ENCODE measurements around the gene ZNF71.

The ZNF71 gene

GRCh38 chr19:56613639-56614038, 18.5 kb downstream of the ZNF71 start:
- intact Hi-C loops (cut with DNase I): no loop called here

DNA sequence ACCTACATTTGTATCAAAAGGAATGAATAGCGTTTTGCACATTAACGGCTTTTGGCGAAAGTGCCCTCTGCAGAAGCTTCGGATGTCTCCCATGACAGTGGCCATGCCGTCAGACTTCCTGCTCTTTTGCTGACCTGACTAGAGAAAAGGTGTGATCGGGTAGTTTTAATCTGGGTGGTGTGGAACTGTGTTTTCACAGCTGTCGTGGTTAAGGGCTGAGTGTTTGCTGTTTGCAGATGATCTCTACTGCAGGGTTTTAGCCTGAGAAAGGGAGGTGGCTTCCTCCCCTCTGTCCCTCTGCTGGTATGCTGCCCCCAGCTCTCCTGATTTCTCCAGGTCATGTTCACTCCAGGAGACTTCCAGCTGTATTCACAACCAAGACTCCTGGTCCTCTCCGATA, 22.4 kb downstream of the ZNF71 start:
- DNase-seq: no peak
- intact Hi-C loops (cut with DNase I): no loop called here

More at GRCh38 chr19:56613639-56614038, 18.5 kb downstream of the ZNF71 start:
- no peak for DNase-seq

GRCh38 chr19:56619121-56619520, 24.0 kb downstream of the ZNF71 start:
- intact Hi-C loops (cut with DNase I): no loop called here
- peak in 1 of 42 donors; percentile 20 for DNase-seq

DNA sequence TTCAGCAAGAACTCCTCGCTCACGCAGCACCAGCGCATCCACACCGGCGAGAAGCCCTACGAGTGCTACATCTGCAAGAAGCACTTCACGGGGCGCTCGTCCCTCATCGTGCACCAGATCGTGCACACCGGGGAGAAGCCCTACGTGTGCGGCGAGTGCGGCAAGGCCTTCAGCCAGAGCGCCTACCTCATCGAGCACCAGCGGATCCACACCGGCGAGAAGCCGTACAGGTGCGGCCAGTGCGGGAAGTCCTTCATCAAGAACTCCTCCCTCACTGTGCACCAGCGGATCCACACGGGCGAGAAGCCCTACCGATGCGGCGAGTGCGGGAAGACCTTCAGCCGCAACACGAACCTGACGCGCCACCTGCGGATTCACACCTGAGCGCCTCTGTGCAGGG, 27.3 kb downstream of the ZNF71 start:
- intact Hi-C loops (cut with DNase I): no loop called here

DNA sequence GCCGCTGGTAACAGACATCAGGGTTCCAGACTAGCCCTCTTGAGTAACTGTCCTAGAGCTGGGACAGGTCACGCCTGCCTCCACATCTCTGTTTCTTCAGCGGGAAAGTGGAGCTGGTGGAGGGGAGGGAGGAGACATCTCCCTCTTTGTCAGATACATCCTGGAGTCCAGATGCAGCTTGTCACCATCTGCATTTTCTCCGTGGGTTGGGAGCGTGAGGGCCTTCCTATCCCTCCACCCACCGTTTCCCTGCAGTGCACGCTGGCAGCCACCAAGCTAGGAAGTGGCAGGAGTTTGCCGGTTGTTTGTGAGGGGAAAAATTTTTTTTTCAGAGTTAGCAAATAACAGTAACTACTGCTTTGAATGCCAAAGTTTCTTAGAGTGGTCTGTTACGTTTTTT, 27.9 kb downstream of the ZNF71 start:
- DNase-seq: no peak
- intact Hi-C loops (cut with DNase I): no loop called here

More for the DNA sequence above, 27.3 kb downstream of the ZNF71 start:
- DNase-seq: no peak

GRCh38 chr19:56625708-56626107, 30.6 kb downstream of the ZNF71 start:
- DNase-seq: no peak
- intact Hi-C loops (cut with DNase I): no loop called here

- intact Hi-C loops (cut with DNase I): no loop called here
Measured at GRCh38 chr19:56633021-56633420, 37.9 kb downstream of the ZNF71 start.

DNA sequence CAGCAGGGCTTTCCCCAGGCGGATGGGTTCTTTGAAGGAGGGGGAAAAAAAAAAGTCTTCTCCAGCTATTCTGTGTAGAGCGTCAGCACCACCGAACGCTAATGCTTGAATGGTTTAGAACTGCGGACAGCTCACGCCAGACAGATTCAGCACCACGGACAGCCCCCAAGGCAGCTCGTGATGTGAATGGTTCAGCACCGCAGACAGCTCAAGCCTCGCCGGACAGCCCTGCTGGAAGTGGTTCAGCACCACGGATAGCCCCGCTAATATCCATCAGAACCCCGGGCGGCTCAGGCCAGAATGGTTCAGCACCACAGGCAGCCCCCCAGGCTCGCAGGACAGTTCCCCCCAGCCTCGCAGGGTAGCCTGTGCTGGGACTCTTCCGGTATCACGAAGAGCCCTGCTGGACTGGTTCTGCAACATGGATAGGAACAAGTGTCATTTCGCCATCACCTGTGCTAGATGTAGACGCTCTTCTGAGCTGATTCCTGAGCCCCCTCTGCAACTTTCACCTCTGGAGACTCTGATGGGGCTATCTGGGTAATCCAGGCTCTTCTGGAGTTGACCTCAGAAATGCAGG, 43.0 kb downstream of the ZNF71 start:
- peak; percentile 28 to 88 (median 73) for DNase-seq
- intact Hi-C loops (cut with DNase I): no loop called here

More at GRCh38 chr19:56633021-56633420, 37.9 kb downstream of the ZNF71 start:
- peak in 9 of 42 donors; percentile 11 to 67 (median 36) for DNase-seq

GRCh38 chr19:56639217-56639616, 44.1 kb downstream of the ZNF71 start:
- no peak for DNase-seq
- intact Hi-C loops (cut with DNase I): no loop called here

- intact Hi-C loops (cut with DNase I): no loop called here
- peak in 1 of 42 donors; percentile 9 for DNase-seq
Measured at GRCh38 chr19:56642711-56643459, 47.8 kb downstream of the ZNF71 start, which contains the start of gene SMIM17. Gene SMIM17 (plus strand): TSS chr19:56643159. CDS start chr19:56645668, 2,509 bp downstream.

- DNase-seq: peak in 5 of 42 donors; percentile 18 to 44 (median 24)
- intact Hi-C loops (cut with DNase I): no loop called here
Measured at GRCh38 chr19:56643460-56643955, 48.4 kb downstream of the ZNF71 start.

GRCh38 chr19:56654151-56654550, 59.0 kb downstream of the ZNF71 start:
- no peak for DNase-seq
- intact Hi-C loops (cut with DNase I): no loop called here

DNA sequence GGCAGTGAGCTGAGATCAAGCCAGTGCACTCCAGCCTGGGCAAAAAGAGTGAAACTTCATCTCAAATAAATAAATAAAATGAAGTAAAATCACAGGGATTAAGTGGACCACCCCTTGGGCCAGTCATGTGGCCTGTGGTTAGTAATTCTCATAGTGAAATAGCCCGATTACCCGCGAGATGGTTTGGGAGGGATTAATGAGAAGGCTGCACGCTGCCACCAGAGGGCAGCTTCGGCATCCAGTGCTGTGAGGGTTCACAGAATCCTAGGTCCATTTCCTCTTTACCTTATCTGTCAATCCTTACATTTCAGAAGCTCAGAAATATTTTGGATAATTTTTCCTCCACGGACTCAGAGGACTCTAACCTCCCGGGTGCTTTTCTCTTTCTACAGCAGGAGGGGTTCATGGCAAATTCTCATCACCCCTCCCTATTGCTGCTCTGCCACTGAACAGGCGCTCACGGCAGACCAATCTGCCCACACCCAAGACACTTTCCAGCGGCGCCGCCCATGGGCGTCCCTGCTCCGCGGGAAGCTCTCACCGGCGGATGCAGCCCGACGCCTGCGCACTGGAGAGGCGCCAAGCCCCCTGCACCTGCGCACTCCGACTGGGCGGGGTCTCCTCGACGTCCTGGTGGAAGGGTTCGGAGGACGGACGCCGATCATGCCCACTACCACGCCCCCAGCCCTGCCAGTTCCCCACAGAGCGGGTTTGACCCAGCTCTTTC, 65.4 kb downstream of the ZNF71 start:
- intact Hi-C loops (cut with DNase I): loop anchor here (10.0 kb wide), 1 partner anchor 66 kb away; the partner anchor contains the start of gene ZNF71

GRCh38 chr19:56661248-56661647, 66.1 kb downstream of the ZNF71 start:
- no peak for DNase-seq
- intact Hi-C loops (cut with DNase I): loop anchor here (10.0 kb wide), 1 partner anchor 66 kb away; the partner anchor contains the start of gene ZNF71

More for the DNA sequence above, 65.4 kb downstream of the ZNF71 start:
- peak in 39 of 42 donors; percentile 13 to 79 (median 56) for DNase-seq

DNA sequence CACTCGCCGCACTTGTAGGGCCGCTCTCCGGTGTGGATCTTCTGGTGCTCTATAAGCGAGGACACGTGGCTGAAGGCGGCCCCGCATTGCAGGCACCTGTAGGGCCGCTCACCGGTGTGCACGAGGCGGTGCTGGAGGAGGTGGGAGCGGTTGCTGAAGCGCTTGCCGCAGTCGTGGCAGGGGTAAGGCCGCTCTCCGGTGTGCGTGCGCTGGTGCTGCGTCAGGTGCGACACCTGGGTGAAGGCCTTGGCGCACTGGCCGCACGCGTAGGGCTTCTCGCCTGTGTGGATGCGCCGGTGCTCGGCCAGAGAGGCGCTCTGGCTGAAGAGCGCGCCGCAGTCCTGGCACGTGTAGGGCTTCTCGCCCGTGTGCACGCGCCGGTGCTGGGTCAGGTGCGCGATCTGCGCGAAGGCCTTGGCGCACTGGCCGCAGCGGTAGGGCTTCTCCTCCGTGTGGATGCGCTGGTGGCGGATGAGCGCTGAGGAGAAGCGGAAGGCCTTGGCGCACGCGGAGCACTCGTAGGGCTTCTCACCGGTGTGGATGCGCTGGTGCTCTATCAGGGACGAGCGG, 68.9 kb downstream of the ZNF71 start:
- DNase-seq: no peak
- intact Hi-C loops (cut with DNase I): loop anchor here (10.0 kb wide), 1 partner anchor 69 kb away; the partner anchor contains the start of gene ZNF71

- intact Hi-C loops (cut with DNase I): loop anchor here (10.0 kb wide), 1 partner anchor 70 kb away; the partner anchor contains the start of gene ZNF71
- DNase-seq: no peak
Measured at GRCh38 chr19:56664511-56664910, 69.4 kb downstream of the ZNF71 start.

DNA sequence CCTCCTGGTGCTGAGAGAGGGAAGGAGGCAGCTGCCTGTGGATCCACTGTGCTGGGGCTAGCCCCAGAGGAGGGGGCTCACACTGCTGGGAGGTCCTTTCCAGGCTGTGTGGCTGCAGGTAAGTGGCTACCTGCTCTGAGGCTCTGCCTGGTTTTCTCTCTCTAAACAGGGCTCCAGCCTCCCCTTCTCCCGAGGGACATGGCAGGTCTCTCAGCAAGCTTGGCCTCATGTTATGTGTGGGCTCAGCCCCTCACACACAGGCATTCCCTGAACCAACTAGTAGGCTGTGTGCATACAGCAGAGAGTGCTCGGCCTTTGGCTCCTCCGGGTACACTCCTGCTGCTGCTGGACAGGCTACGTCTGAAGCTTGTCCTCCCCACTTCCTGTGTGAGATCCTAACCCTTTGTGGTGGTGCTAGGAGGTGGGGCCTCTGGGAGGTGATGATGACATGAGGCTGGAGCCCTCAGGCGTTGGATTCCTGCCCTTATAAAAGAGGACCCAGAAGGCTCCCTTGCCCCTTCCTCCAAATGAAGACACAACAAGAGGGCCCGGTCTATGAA, 72.3 kb downstream of the ZNF71 start:
- peak in 1 of 42 donors; percentile 20 for DNase-seq

GRCh38 chr19:56668676-56669075, 73.6 kb downstream of the ZNF71 start:
- no peak for DNase-seq
- intact Hi-C loops (cut with DNase I): loop anchor here (10.0 kb wide), 1 partner anchor 74 kb away; the partner anchor contains the start of gene ZNF71

More for the DNA sequence above, 72.3 kb downstream of the ZNF71 start:
- intact Hi-C loops (cut with DNase I): loop anchor here (10.0 kb wide), 1 partner anchor 73 kb away; the partner anchor contains the start of gene ZNF71
